ENCODE measurements around the gene NUMA1. TPM values are rescaled to one million over a fixed set of nuclear protein-coding genes. Genes with fewer than 3 reads are reported as not detected.

NUMA1 gene
- total and polyA plus RNA-seq, 12 donors, result 54.1 to 159 (median 83.4) TPM

- WGBS, 2 donors, result 96% methylated on average over 2 of the region's 2 CpGs
- Histone ChIP-seq H3K36me3 (peaks cover 0 to 57% (median 6%) of the 10 kb centered on the region in 9 donors), H3K4me1 (no peaks in the 10 kb centered on the region), H3K4me3 (no peak overlapping the region), H3K27me3 (no peaks in the 10 kb centered on the region), H3K9me3 (no peaks in the 10 kb centered on the region), H3K27ac (no peak overlapping the region)
- intact Hi-C loops (cut with DNase I), result loop anchor here in 2 of 10 donors (10.0 kb wide), 1 partner anchor 463 kb away; the partner anchor contains the start of gene CLPB (in 2 of the 2)
- TF ChIP-seq, protein P1, sequence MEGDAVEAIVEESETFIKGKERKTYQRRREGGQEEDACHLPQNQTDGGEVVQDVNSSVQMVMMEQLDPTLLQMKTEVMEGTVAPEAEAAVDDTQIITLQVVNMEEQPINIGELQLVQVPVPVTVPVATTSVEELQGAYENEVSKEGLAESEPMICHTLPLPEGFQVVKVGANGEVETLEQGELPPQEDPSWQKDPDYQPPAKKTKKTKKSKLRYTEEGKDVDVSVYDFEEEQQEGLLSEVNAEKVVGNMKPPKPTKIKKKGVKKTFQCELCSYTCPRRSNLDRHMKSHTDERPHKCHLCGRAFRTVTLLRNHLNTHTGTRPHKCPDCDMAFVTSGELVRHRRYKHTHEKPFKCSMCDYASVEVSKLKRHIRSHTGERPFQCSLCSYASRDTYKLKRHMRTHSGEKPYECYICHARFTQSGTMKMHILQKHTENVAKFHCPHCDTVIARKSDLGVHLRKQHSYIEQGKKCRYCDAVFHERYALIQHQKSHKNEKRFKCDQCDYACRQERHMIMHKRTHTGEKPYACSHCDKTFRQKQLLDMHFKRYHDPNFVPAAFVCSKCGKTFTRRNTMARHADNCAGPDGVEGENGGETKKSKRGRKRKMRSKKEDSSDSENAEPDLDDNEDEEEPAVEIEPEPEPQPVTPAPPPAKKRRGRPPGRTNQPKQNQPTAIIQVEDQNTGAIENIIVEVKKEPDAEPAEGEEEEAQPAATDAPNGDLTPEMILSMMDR (IDR thresholded peaks at IDR 0.05), result no peak
- ATAC-seq, result no peak
- DNase-seq, result no peak
Measured at GRCh38 chr11:71971680-71972079, 108.7 kb downstream of the NUMA1 start.

GRCh38 chr11:71964641-71965040 is 115.7 kb downstream of the NUMA1 start:
- Histone ChIP-seq H3K9me3 (peaks cover 0 to 8% (median 0%) of the 10 kb centered on the region in 11 donors), H3K4me3 (no peak overlapping the region), H3K27ac (no peak overlapping the region), H3K27me3 (no peaks in the 10 kb centered on the region), H3K36me3 (peaks cover 0 to 75% (median 23%) of the 10 kb centered on the region in 9 donors), H3K4me1 (peaks cover 0 to 17% (median 0%) of the 10 kb centered on the region in 9 donors)
- DNase-seq (no peak), ATAC-seq (no peak)
- 91 to 96% methylated on average over 4 of the region's 4 CpGs for WGBS, 2 donors
- TF ChIP-seq, protein P1 (IDR thresholded peaks at IDR 0.05), result no peak
- intact Hi-C loops (cut with DNase I), result no loop called here

GRCh38 chr11:71963468-71963867 is 116.9 kb downstream of the NUMA1 start:
- H3K27me3 ChIP-seq, result no peaks in the 10 kb centered on the region
- TF ChIP-seq, protein P1 (IDR thresholded peaks at IDR 0.05), result no peak
- peaks cover 0 to 17% (median 0%) of the 10 kb centered on the region in 9 donors for H3K4me1 ChIP-seq
- ATAC-seq, result no peak
- peaks cover 0 to 73% (median 23%) of the 10 kb centered on the region in 9 donors for H3K36me3 ChIP-seq
- WGBS, 2 donors, result 94 to 97% methylated on average over 8 of the region's 8 CpGs
- intact Hi-C loops (cut with DNase I), result no loop called here
- H3K4me3 ChIP-seq, result no peak overlapping the region
- H3K27ac ChIP-seq, result no peak overlapping the region
- DNase-seq, result no peak
- H3K9me3 ChIP-seq, result peaks cover 0 to 8% (median 0%) of the 10 kb centered on the region in 11 donors

DNA sequence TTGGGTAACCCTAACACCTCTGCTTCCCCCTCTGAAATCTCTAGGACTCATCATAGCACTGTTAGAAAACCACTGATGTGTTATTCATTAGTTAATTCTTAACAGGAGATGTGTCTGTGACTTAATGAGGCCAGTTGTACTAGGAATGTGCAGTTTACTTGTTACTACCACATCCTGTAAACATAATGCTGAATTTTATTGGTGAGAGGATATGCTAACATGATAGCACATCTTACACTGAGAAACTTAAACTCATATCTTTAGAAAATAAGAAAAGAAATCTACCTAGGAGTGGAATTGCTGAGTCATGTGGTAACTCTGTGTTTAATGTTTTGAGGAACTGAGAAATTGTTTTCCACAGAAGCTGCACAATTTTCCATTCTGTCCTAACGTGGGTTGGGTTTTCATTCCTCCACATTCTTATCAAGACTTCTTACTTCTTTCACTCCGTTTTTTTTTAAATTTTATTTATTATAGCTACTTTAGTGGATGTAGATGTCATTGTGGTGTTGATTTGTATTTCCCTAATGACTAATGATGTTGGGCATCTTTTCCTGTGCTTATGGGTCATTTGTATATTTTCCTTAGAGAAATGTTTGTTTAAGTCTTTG is 117.8 kb downstream of the NUMA1 start:
- no peak overlapping the region for H3K4me3 ChIP-seq
- TF ChIP-seq, protein P1 (IDR thresholded peaks at IDR 0.05), result no peak
- peak overlapping the region in 2 of 10 donors; percentile 23 to 29 for H3K27ac ChIP-seq
- H3K9me3 ChIP-seq, result peaks cover 0 to 8% (median 0%) of the 10 kb centered on the region in 11 donors
- ATAC-seq (no peak), DNase-seq (no peak)
- WGBS, 2 donors, result 68 to 81% methylated on average over 2 of the region's 2 CpGs
- peaks cover 0 to 65% (median 23%) of the 10 kb centered on the region in 9 donors for H3K36me3 ChIP-seq
- intact Hi-C loops (cut with DNase I), result no loop called here
- no peaks in the 10 kb centered on the region for H3K27me3 ChIP-seq
- H3K4me1 ChIP-seq, result peaks cover 0 to 17% (median 0%) of the 10 kb centered on the region in 9 donors

Measured in heart right ventricle (tissue), 16 donors.